HepG2 (cell line): ENCODE data around the gene NOTUM. TPM values are rescaled to one million over a fixed set of nuclear protein-coding genes. Genes with fewer than 3 reads are reported as not detected.

Source experiments
- ATAC-seq: fragments of 200-7000 bp; cut with Tn5 transposase; 3 replicates; pipeline ENCODE4 v1.9.1; 2020; ENCODE audit warnings: mild to moderate bottlenecking, moderate library complexity
- BruUV-seq: library from RNA; stranded (reverse); fragments of 400-500 nt; replicated peaks from 2 replicates; lab custom pipeline; 2021; lab: Mats Ljungman, UMichigan
- CTCF ChIA-PET: fragments of 300-600 bp; formaldehyde crosslinking; extraction: SDS; loops from one replicate; lab custom pipeline; 2021; ENCODE audit warnings: low total read pairs, inconsistent platforms, low intra/inter-chr PET ratio; lab: Yijun Ruan, JAX
- POLR2A ChIA-PET: fragments of 350-600 bp; sonication (Branson Sonifier 250); formaldehyde crosslinking; loops from one replicate; lab custom pipeline; 2020; ENCODE audit warnings: antibody characterized with exemption, inconsistent platforms; lab: Yijun Ruan, JAX
- DNase-seq: peaks from one replicate; pipeline ENCODE4 v3.0.0-alpha.2; 2015; ENCODE audit warnings: low spot score
- FAIRE-seq: peaks from 3 replicates; lab custom pipeline; 2011; peaks lifted over from hg19 to GRCh38; lab: Jason Lieb, UNC
- H2AFZ ChIP-seq: one replicate; pipeline ENCODE4 v1.6.1; 2011; ENCODE audit warnings: low read length, inconsistent platforms
- H3K27ac ChIP-seq: fragments of 300-600 bp; 3 replicates; pipeline ENCODE4 v1.8.0; 2011; ENCODE audit warnings: mixed run types, mild to moderate bottlenecking, mixed read lengths, low read length, inconsistent platforms; ENCODE audit not compliant: insufficient read depth; ENCODE audit errors: extremely low read length
- H3K27me3 ChIP-seq, 2 experiments: fragments of 200-600 bp in 1 of 2; 2 replicates in 1 of 2; 3 replicates in 1 of 2; pipeline versions ENCODE4 v1.6.0 to v1.8.0; 2011; ENCODE audit warnings: low read length in 2 of 2, mild to moderate bottlenecking in 2 of 2, moderate library complexity in 2 of 2, inconsistent platforms in 1 of 2; ENCODE audit not compliant: insufficient read depth in 2 of 2, control insufficient read depth in 1 of 2
- H3K36me3 ChIP-seq, 2 experiments: fragments of 200-600 bp in 1 of 2; replicated peaks in 1 of 2; 2 replicates in 1 of 2; 3 replicates in 1 of 2; pipeline versions ENCODE4 v1.5.1 to v1.8.0; 2011; ENCODE audit warnings: low read length in 2 of 2, inconsistent platforms in 1 of 2; ENCODE audit not compliant: insufficient read depth in 2 of 2, control insufficient read depth in 1 of 2
- H3K4me1 ChIP-seq: 2 replicates; pipeline ENCODE4 v1.5.1; 2012; ENCODE audit warnings: low read length, inconsistent platforms; ENCODE audit not compliant: insufficient read depth
- H3K4me2 ChIP-seq: 2 replicates; pipeline ENCODE4 v1.6.0; 2011; ENCODE audit warnings: low read depth, low read length, inconsistent platforms
- H3K4me3 ChIP-seq, 3 experiments: fragments of 200-600 bp in 1 of 3; sonication (generic), shearing (Covaris generic) in 1 of 3; replicated peaks in 1 of 3; 2 replicates each; pipeline ENCODE4 v1.5.1; 2011 to 2016; ENCODE audit warnings: low read length in 3 of 3, inconsistent platforms in 2 of 3, low read depth in 2 of 3, mild to moderate bottlenecking in 2 of 3, control low read depth in 1 of 3, mixed read lengths in 1 of 3; ENCODE audit not compliant: insufficient read depth in 1 of 3
- H3K79me2 ChIP-seq: one replicate; pipeline ENCODE4 v1.6.1; 2011; ENCODE audit warnings: low read length, inconsistent platforms; ENCODE audit not compliant: insufficient read depth
- H3K9ac ChIP-seq: 2 replicates; pipeline ENCODE4 v1.6.0; 2011; ENCODE audit warnings: mild to moderate bottlenecking, low read depth, low read length, inconsistent platforms; ENCODE audit not compliant: insufficient read depth
- H3K9me3 ChIP-seq: 2 replicates; pipeline ENCODE4 v1.5.1; 2012; ENCODE audit warnings: mild to moderate bottlenecking, low read length
- H4K20me1 ChIP-seq: 2 replicates; pipeline ENCODE4 v1.6.0; 2011; ENCODE audit warnings: inconsistent platforms, mild to moderate bottlenecking, low read length, moderate library complexity; ENCODE audit not compliant: insufficient read depth
- ATM ChIP-seq: fragments of 450-650 bp; IDR thresholded peaks from 2 replicates; pipeline ENCODE4 v1.7.1; 2017; ENCODE audit warnings: mild to moderate bottlenecking, borderline replicate concordance
- CBX2 ChIP-seq, 2 experiments: fragments of 200-600 bp in 1 of 2; sonication (generic); formaldehyde crosslinking in 1 of 2; IDR thresholded peaks; 2 replicates each; pipeline versions ENCODE4 v1.7.0 to v1.8.1; 2018 to 2022; ENCODE audit warnings: low read depth in 2 of 2, low read length in 1 of 2, mild to moderate bottlenecking in 1 of 2, missing genetic modification reagents in 1 of 2
- CHD4 ChIP-seq: fragments of 200-600 bp; sonication (generic); IDR thresholded peaks from 2 replicates; pipeline ENCODE4 v1.7.0; 2017; ENCODE audit warnings: mild to moderate bottlenecking, low read length, borderline replicate concordance
- HDAC6 ChIP-seq: fragments of 200-600 bp; sonication (generic); IDR thresholded peaks from 2 replicates; pipeline ENCODE4 v1.7.0; 2017; ENCODE audit warnings: mild to moderate bottlenecking, antibody characterized with exemption, low read length, low read depth
- HHEX ChIP-seq: IDR thresholded peaks from 2 replicates; pipeline ENCODE4 v1.6.1; 2016; ENCODE audit warnings: control low read depth
- IKZF4 ChIP-seq: sonication (generic); formaldehyde crosslinking; IDR thresholded peaks from 2 replicates; pipeline ENCODE4 v1.5.1; 2020; ENCODE audit warnings: borderline replicate concordance, mild to moderate bottlenecking, low read depth, missing genetic modification reagents; ENCODE audit errors: not compliant biosample characterization
- MEF2D ChIP-seq: sonication (generic); formaldehyde crosslinking; IDR thresholded peaks from 2 replicates; pipeline ENCODE4 v1.5.1; 2020; ENCODE audit warnings: mild to moderate bottlenecking, missing genetic modification reagents
- NONO ChIP-seq, 2 experiments: fragments of 450-650 bp in 1 of 2; sonication (generic) in 1 of 2; formaldehyde crosslinking in 1 of 2; IDR thresholded peaks in 1 of 2; conservative IDR thresholded peaks in 1 of 2; 2 replicates each; pipeline versions ENCODE4 v1.6.1 to v1.8.0; 2017 to 2022; ENCODE audit warnings: mild to moderate bottlenecking in 1 of 2, missing genetic modification reagents in 1 of 2, moderate library complexity in 1 of 2
- SOX5 ChIP-seq: IDR thresholded peaks from 2 replicates; pipeline ENCODE4 v1.6.1; 2016; ENCODE audit warnings: borderline replicate concordance
- TIGD3 ChIP-seq: sonication (generic); formaldehyde crosslinking; IDR thresholded peaks from 2 replicates; pipeline ENCODE4 v1.5.1; 2020; ENCODE audit warnings: mild to moderate bottlenecking, missing genetic modification reagents, borderline replicate concordance
- ZFP1 ChIP-seq: IDR thresholded peaks from 2 replicates; pipeline ENCODE4 v1.6.1; 2016
- ZNF17 ChIP-seq: sonication (generic); formaldehyde crosslinking; IDR thresholded peaks from 2 replicates; pipeline ENCODE4 v1.5.0; 2020; ENCODE audit warnings: mild to moderate bottlenecking, missing genetic modification reagents
- ZNF235 ChIP-seq: sonication (generic); formaldehyde crosslinking; IDR thresholded peaks from 2 replicates; pipeline ENCODE4 v1.8.1; 2023; ENCODE audit warnings: mild to moderate bottlenecking, missing genetic modification reagents, borderline replicate concordance
- ZNF326 ChIP-seq: sonication (generic); formaldehyde crosslinking; IDR thresholded peaks from 2 replicates; pipeline ENCODE4 v1.4.0; 2020; ENCODE audit warnings: missing genetic modification reagents, borderline replicate concordance
- ZNF34 ChIP-seq: sonication (generic); formaldehyde crosslinking; IDR thresholded peaks from 2 replicates; pipeline ENCODE4 v1.4.0; 2020; ENCODE audit warnings: mild to moderate bottlenecking, missing genetic modification reagents, borderline replicate concordance
- ZNF619 ChIP-seq: sonication (generic); formaldehyde crosslinking; IDR thresholded peaks from 2 replicates; pipeline ENCODE4 v1.4.0; 2020; ENCODE audit warnings: mild to moderate bottlenecking, missing genetic modification reagents
- ZNF776 ChIP-seq: sonication (generic); formaldehyde crosslinking; IDR thresholded peaks from 2 replicates; pipeline ENCODE4 v1.4.0; 2020; ENCODE audit warnings: mild to moderate bottlenecking, missing genetic modification reagents
- ZSCAN21 ChIP-seq: sonication (generic); formaldehyde crosslinking; IDR thresholded peaks from 2 replicates; pipeline ENCODE4 v1.8.0; 2022; ENCODE audit warnings: mild to moderate bottlenecking, missing genetic modification reagents, moderate library complexity, borderline replicate concordance
- WGBS: methylation state at CpG from one replicate; pipeline ENCODE4 v1.1.6; 2017; ENCODE audit warnings: low lambda C conversion rate; 5-methylcytosine and 5-hydroxymethylcytosine counted together
- in situ Hi-C: cut with HindIII; loops from 2 replicates; pipeline ENCODE4 v1.10.0; 2017; ENCODE audit warnings: low pct_unique_long_range_greater_than_20kb; ENCODE audit not compliant: extremely low pct_ligation_motif_present
- intact Hi-C: fragments of 100-400 bp; cut with micrococcal nuclease; formaldehyde crosslinking; loops from one replicate; pipeline ENCODE4 v1.10.0; 2022; ENCODE audit not compliant: unreplicated experiment
- polyA plus RNA-seq, 8 experiments: library from polyadenylated mRNA; depleted of rRNA in 3 of 8; stranded (reverse) in 7 of 8; unstranded in 1 of 8; fragments of >200 nt; fragmentation: Illumina TruSeq in 4 of 8; extraction: Trizol in 4 of 8; gene quantifications; 2 replicates each; pipeline versions ENCODE4 v1.2.1 to v1.2.3, GENCODE V29; 2011 to 2016; ENCODE audit warnings: low read depth in 4 of 8, missing spikeins in 1 of 8, mixed read lengths in 1 of 8; ENCODE audit not compliant: insufficient read depth in 1 of 8
- total RNA-seq, 5 experiments: library from RNA; depleted of rRNA; stranded (reverse); fragments of >200 nt; fragmentation: Illumina TruSeq; extraction: Trizol; gene quantifications; 2 replicates each; pipeline ENCODE4 v1.2.3, GENCODE V29; 2016; ENCODE audit warnings: low read depth in 1 of 5
- TF ChIP-seq, protein P1 (sequence below): sonication (generic); formaldehyde crosslinking; IDR thresholded peaks from 2 replicates; pipeline ENCODE4 v1.4.0; 2020; ENCODE audit warnings: missing genetic modification reagents

Gene NOTUM
- total and polyA plus RNA-seq, 2 of the 13 experiments (the other 11 are each of a cell fraction or from before 2014, with no cell fraction given): 150 to 160 TPM

GRCh38 chr17:81910840-81911276 is 50.1 kb downstream of the NOTUM start (continued):
- TF ChIP-seq HDAC6 (no peak), HHEX (CRISPR knock-in tag) (no peak), ZNF34 (CRISPR knock-in tag) (no peak), TIGD3 (CRISPR knock-in tag) (no peak), ZNF235 (peak; percentile 60; the same call in 1 of the 2 replicates), CHD4 (no peak), ZNF776 (CRISPR knock-in tag) (peak; percentile 84; the same call in 1 of the 2 replicates), ATM (no peak), ZSCAN21 (CRISPR knock-in tag) (peak; percentile 78; the same call in 1 of the 2 replicates), MEF2D (peak; percentile 13; the same call in 1 of the 2 replicates)

GRCh38 chr17:81909966-81910839 is 50.8 kb downstream of the NOTUM start:
- no peak overlapping the region for H2AFZ ChIP-seq
- H3K27ac ChIP-seq: peak overlapping the region; percentile 99
- in situ Hi-C loops (no loop called here), intact Hi-C loops (loop anchor here (2.0 to 5.0 kb wide), 2 partner anchors 17 to 38 kb away; partner anchors contain the start of genes ARHGDIA and MAFG)
- peak overlapping the region; percentile 68 to 99 (median 97) for H3K4me3 ChIP-seq
- H3K36me3 ChIP-seq: peaks cover 60 to 77% of the 10 kb centered on the region in 2 experiments
- H3K79me2 ChIP-seq: peaks cover 33% of the 10 kb centered on the region
- peaks cover 9% of the 10 kb centered on the region; the same call in 1 of the 2 replicates for H4K20me1 ChIP-seq
- H3K4me2 ChIP-seq: peak overlapping the region; percentile 99
- DNase-seq (peak; percentile 97), ATAC-seq (peak; percentile 69), FAIRE-seq (peak; percentile 100)
- 6% methylated on average over 19 of the region's 23 CpGs for WGBS
- H3K4me1 ChIP-seq: peaks cover 38% of the 10 kb centered on the region
- POLR2A ChIA-PET: interaction anchor here (0.8 to 3.5 kb wide), 20 partner anchors 9 to 196 kb away, joined by 3 to 52 read pairs (median 4); partner anchors contain the start of genes ALYREF, ANAPC11, ARHGDIA and CENPX
- H3K9me3 ChIP-seq: no peaks in the 10 kb centered on the region
- peak overlapping the region; percentile 99 for H3K9ac ChIP-seq
- BruUV-seq: no TSS peak
- CTCF ChIA-PET: no interaction called here
- no peaks in the 10 kb centered on the region; a peak in 1 of 5 replicates for H3K27me3 ChIP-seq
- TF ChIP-seq ZFP1 (CRISPR knock-in tag) (peak; percentile 73; the same call in 1 of the 2 replicates), ZNF17 (CRISPR knock-in tag) (no peak), IKZF4 (CRISPR knock-in tag) (peak; percentile 82), NONO (IDR thresholded peaks at IDR 0.05) (no peak), NONO (CRISPR knock-in tag; conservative IDR thresholded peaks at IDR 0.05) (peak; percentile 98), SOX5 (CRISPR knock-in tag) (peak; percentile 95), ZNF619 (CRISPR knock-in tag) (0 out of 2 replicates have a peak, but pooled peaks have one; percentile 53), CBX2 (IDR thresholded peaks at IDR 0.05; ENCODE audit: low read depth, low read length) (no peak), CBX2 (CRISPR knock-in tag; IDR thresholded peaks at IDR 0.05; ENCODE audit: low read depth) (no peak; the same call in 1 of the 2 replicates), ZNF326 (CRISPR knock-in tag) (peak; percentile 30; the same call in 1 of the 2 replicates)
- TF ChIP-seq, protein P1, sequence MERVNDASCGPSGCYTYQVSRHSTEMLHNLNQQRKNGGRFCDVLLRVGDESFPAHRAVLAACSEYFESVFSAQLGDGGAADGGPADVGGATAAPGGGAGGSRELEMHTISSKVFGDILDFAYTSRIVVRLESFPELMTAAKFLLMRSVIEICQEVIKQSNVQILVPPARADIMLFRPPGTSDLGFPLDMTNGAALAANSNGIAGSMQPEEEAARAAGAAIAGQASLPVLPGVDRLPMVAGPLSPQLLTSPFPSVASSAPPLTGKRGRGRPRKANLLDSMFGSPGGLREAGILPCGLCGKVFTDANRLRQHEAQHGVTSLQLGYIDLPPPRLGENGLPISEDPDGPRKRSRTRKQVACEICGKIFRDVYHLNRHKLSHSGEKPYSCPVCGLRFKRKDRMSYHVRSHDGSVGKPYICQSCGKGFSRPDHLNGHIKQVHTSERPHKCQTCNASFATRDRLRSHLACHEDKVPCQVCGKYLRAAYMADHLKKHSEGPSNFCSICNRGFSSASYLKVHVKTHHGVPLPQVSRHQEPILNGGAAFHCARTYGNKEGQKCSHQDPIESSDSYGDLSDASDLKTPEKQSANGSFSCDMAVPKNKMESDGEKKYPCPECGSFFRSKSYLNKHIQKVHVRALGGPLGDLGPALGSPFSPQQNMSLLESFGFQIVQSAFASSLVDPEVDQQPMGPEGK: peak; percentile 94
